HG03045 (cell line): ENCODE results near the gene RERE.

Experiments used
- ATAC-seq: cut with Tn5 transposase; IDR thresholded peaks from one replicate; pipeline ENCODE4 v1.9.1; 2021; ENCODE audit warnings: mild to moderate bottlenecking, moderate library complexity; ENCODE audit not compliant: unreplicated experiment

RERE gene

DNA sequence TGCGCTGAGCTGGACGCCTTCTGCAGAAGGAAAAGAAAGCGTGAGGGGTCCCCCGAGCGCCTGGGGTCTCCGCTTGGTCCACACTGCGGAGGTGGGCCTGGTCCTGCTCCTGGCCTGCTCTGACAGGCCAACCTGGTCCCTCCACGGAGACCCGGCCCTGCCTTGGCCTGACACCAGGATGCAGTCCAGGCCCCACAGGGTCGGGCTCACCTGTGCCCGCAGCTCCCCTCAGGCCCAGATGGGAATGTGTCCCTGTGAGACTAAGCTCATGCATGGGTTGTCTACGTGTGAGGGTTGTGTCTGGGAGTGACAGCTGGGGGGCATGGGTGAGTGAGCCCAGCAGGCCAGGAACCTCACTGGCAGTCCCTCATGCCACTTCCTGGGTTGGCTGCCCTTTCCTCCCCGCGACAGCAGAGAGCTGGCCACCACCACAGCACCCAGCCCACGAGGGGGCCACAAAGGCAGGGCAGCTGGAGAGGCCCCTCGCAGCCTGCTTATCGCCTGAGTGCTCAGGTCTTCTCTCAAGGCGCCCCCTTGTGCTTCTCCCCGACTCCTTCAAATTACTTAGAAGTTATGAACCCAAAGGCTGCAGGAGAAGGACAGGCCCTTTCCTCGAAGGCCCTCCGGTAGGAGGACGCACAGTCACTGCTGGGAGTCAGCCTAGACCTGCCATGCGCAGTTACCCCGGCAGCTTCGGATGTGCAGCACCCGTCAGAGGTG, 458.4 kb downstream of the RERE start:
- ATAC-seq: no peak

DNA sequence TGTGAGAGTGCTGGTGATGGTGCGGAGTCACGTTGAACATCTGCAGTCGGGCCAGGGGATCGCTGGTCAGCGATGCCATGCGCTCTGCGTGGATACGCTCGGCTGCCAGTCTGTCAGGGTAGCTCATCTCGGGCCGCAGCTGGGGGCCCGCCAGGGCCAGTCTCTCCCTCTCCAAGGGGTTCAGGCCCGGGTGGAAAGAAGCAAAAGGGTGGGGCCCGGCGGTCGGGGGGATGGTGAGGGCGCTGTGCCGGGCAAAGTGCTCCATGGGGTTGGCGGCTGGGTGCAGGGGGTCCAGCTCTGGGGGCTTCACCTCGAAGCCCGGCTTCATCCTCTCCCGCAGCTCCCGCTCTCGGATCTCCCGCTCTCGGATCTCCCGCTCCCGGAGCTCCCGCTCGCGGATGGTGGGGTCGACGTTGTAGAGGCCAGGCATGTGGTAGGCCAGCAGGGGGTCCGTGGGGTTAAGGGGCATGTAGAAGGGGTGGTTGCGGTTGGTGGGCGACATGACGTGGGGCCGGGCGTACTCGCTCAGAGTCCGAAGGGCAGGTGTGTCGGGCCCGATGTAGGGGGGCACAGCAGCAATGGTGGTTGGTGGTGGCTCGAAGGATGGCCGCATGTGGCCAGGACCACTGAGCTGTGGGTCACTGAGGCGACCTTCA, 459.1 kb downstream of the RERE start:
- ATAC-seq: no peak

DNA sequence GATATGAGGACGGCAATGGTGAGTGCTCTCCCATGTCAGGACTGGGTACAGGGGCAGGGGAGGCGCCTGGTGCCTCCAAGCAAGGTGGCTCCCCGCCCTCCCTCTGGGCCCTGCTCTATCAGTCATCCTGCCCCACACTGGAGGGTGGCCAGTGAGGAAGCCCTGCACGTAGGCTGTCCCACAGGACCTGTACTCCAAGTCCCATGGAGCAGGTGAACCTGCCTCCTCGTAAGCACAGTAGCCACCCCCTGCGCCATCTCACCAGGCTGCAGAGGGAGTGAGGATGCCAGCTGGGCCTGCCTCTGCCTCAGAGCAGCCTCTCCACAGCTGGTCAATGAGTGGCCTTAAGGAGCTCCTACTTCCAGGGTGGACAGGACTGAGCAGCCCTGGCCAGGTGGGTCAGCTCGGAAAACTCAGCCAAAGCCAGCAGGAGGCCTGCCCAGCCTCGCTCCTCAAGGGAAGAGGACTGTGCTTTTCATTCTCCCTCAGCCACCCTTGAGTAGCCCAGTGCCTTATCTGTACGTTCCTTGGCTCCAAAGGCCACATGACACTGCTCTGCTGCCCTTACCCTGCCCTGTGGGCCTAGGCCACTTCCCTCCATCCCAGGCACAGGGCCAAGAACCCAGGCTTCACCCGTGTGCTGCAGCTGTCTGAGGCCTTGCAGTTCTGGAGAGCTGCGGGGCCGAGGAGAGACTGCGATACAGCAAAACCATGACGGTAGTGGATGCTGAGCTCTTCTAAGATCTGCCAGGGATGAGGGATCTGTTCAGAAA, 459.9 kb downstream of the RERE start:
- no peak for ATAC-seq

- ATAC-seq: no peak
Observed at GRCh38 chr1:8356256-8357209, 460.9 kb downstream of the RERE start.

GRCh38 chr1:8355439-8356255, 461.8 kb downstream of the RERE start:
- ATAC-seq: no peak

GRCh38 chr1:8354038-8354437, 463.4 kb downstream of the RERE start:
- ATAC-seq: no peak

- ATAC-seq: no peak
Observed at GRCh38 chr1:8352886-8353785, 464.3 kb downstream of the RERE start.

DNA sequence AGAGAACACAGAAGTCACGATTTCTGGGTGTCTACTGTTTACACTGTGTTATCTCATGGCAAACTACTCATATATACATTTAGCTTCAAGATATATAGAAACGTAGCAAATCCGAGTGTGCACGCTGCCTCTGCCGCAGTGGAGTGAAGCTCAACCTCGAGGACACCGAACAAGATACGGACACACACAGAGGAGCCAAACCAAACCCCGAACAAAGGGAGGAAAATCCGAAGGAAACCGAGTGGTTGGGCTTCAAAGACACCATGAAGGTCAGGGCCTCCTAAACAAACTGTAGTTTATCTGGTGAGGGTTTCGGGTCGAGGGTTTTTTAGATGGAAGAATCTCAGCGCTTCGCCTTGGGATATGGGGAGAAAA, 465.0 kb downstream of the RERE start:
- ATAC-seq: no peak

DNA sequence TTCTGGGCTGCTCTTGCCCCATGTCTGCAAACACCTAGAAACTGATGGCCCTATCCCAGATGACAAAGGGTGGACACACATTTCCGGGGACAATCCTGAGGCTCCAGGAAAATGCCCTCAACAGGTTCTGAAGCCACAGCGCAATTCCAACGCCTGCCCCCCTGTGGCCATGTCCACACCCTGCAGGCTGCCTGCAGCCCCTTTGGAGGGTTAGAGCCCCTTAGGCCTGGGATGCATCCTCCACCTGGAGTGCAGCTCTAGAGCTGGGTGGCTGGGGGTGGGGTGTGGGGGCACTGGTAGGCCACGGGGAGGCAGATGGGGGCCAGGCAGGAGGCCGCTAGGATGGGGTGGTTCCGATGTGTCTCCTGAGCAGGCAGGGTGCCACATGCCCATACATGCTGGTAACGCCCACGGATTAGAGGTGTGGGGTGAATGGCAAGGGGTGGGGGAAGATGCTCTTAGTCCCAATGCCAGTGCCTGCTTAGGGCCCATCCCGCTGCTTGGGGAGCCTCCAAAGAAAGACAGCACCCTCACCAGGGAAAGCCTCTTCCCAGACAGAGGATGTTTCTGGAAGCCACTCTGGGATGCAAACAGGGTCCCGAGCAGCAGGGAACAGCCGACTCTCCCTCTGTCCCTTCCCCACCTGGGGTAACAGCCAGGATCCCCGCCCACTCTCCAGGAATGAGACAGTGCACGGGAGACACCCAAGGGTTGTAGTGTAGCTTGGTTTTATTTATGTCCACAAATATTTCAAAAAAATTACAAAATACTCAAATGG, 465.6 kb downstream of the RERE start:
- ATAC-seq: no peak

DNA sequence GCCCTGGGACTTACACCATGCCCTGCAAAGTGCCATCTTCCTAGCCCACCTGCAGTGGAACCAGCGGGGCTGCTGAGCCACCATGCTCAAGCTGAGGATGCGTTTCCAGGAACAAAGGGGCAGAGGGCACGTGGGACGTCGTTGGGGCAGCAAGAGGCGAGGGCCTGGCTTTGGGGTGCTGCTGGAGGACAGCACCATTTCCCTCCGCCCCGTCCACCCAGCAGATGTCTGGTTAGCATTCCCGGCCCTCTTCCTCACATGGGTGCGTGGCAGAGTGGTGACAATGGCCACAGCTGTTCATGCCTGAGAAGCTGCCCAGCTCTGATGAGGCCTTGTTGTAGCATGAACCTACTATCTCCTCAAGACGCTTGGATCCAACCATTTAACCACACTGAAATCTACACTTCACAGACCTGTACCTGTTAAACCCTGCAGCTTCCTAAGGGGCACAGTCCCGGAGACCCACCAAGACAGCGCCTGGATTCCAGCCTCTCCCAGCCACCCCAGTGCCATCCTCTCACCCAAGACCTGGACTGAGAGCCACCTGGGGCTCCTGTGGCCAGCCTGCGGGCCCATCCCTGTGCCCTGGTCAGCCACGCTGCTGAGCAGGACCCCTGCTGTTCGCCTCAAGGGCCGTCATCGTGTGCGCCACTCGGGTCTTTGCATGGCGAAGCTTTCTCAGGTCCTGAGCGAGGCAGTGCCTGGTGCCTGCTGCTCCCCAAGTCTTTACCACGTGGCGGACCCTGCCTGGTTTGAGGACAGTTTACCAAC, 466.3 kb downstream of the RERE start:
- no peak for ATAC-seq

DNA sequence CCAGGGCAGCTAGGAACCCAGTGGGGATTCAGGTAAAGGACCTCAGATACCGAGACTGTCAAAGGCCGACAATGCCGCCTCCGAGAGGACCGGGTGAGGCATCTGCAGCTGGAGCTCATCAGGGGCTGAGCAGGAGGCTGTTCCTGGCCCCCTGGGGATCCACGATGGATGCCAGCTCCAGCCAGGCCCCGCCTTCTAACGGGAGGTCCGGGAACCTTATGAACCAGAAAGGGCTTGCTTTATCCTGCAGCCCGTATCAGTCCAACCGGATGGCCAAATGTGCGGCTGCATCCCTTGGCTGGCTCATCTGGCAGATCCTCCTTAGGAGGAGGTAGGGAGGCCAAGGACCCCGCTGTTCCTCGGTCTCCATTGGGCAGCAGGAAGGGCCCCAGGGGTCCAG, 467.5 kb downstream of the RERE start:
- ATAC-seq: no peak

DNA sequence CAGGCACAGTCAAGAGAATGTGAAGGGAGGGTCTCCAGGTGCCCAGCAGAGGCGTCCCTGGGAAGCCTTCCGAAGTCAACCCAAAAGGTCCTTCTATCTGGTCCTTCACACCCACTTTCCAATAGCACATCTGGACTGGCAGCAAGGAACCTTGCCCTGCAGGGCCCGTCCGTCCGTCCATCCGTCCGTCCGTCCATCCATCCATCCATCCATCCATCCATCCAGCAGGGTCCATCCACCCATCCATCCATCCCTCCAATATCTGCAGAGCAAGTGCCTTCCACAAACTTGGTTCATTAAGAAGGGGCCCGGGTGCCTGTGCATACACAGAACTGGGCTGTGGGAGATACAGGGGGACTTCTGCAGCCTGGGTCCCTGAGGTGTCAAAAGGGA, 468.0 kb downstream of the RERE start:
- no peak for ATAC-seq

DNA sequence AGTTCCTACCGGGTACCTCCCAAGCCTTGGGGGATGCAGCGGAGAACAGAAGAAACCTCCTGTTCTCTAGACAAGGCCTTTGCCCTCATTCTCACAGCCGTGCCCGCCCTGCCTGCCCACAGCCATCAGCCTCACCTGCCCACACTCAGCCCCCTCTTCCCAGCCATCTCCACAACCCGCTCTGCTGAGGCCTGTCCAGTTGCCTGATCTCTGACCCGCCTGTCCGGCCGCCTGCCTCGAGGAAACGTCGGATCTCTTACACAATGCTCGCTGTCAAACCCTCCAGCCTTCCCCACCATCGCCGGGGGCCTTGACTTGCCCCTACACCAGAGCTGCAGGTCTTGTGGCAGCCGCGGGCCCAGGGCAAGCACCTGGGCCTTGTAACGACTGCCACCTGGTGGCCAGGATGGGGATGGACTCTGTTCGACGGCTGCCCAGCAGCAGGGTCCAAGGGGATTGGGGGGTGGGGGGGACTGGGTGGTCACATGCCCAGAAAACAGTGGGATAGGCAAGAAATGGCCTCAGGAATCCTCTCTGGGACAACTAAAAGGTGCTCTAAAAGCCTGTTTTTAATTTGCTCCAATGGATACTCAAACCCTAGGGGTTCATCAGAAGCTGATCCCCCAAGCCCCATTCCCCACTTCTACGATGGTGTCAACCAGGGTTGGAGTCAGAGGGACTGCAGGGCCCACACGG, 468.5 kb downstream of the RERE start:
- no peak for ATAC-seq

GRCh38 chr1:8348047-8348776, 469.2 kb downstream of the RERE start:
- no peak for ATAC-seq

DNA sequence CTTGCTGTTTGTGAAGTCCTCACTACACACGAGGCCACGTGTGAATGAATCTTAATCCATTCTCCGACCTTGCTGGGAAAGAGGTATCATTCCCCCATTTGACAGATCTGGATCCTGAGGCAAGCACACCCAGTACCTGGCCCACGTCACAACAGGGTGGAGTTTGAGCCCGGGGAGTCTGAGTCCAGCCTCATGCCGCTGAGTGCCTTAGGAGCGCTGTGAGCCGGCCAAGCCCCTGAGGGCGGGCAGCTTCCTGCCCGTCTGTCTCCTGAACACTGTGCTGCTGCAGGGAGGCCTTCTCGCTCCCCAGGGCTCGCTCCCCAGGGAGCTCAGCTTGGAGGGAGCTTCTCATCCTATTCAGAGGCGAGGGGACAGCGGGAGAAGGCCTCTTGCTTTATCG, 469.8 kb downstream of the RERE start:
- ATAC-seq: no peak
